K562 treated with DMSO at 1 percent for 12 hours (cell line): Measurements from ENCODE around the gene TTK. TPM values are rescaled to one million over a fixed set of nuclear protein-coding genes. Genes with fewer than 3 reads are reported as not detected.

ENCODE experiments used
- total RNA-seq: library from RNA; unstranded; fragments of 300-600 nt; gene quantifications from 2 replicates; pipeline ENCODE4 v1.2.3, GENCODE V29; 2022; ENCODE audit not compliant: insufficient read depth

The TTK gene
- 12.2 and 28.5 TPM in 2 replicates for total RNA-seq

DNA sequence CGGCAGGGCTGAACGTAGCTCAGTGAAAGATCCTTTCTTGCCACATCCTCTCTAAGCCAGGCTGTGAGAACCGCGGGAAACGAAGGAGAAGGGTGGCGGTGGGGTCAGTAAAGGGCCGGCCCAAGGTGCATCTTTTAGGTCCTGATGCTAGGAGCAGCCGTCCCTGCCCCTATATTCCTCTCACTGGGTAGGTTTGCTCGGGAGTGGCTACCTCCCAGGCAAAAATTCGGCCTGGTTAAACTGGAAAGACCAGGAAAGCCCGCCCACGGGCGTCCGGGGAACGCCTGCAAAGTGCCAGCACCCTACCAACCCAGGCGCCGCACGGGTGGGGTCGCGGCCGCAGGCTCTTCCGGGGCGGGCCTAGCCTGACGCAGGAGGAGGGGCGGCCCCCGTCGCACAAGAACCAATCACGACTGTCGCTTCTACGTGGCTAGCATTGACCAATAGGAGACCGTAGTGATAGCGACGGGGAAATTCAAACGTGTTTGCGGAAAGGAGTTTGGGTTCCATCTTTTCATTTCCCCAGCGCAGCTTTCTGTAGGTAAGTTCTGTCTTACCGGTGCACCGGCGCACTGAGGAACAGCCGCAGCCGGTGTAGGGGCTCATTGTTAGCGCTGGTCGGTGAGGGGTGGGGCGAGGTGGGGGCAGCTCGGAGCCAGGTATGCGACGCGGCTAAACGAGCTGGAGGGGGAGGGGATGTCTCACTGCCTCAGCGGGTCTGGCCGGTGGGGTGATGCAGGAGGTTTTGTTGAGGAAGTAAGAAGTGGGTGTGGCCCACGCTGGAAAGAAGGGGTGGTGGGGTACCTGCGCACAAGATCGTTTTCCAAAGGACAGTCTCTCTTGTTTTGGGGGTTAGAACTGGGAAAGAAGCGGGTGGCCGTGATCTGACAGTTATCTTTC is at the start of gene TTK:
TTK (plus strand) TSS at position 477 of the 900 bp plus-strand sequence. CDS start 1,195 bp downstream, outside the sequence.

Other genes starting within 250 kb of the TTK start
- gene ELOVL4, start 57.1 kb upstream of the TTK start, total RNA-seq: not detected in 2 replicates
- 2.6 and 6.3 TPM in 2 replicates for gene BCKDHB, start 102.0 kb downstream of the TTK start, total RNA-seq